GM18499 (cell line): ENCODE results near the gene MAPK8.

ENCODE experiments used
- ATAC-seq: cut with Tn5 transposase; IDR thresholded peaks from one replicate; pipeline ENCODE4 v1.9.1; 2021; ENCODE audit warnings: moderate number of reproducible peaks; ENCODE audit not compliant: insufficient read depth, unreplicated experiment

MAPK8 gene

GRCh38 chr10:48290286-48290685, 16.2 kb upstream of the MAPK8 start:
- ATAC-seq = no peak

GRCh38 chr10:48291190-48291589, 15.3 kb upstream of the MAPK8 start:
- ATAC-seq = no peak

GRCh38 chr10:48292616-48293015, 13.9 kb upstream of the MAPK8 start:
- ATAC-seq = no peak

GRCh38 chr10:48294431-48294830, 12.0 kb upstream of the MAPK8 start:
- no peak for ATAC-seq

- ATAC-seq = no peak
These were observed 9.8 kb upstream of the MAPK8 start for GRCh38 chr10:48296576-48297098.

- no peak for ATAC-seq
These were observed 7.4 kb upstream of the MAPK8 start for GRCh38 chr10:48299066-48299465.

GRCh38 chr10:48299692-48300091, 6.8 kb upstream of the MAPK8 start:
- no peak for ATAC-seq

GRCh38 chr10:48300556-48300955, 5.9 kb upstream of the MAPK8 start:
- ATAC-seq = no peak

GRCh38 chr10:48302515-48303476, 3.7 kb upstream of the MAPK8 start:
- ATAC-seq = no peak

GRCh38 chr10:48305905-48306264, 592 bp upstream of the MAPK8 start:
- no peak for ATAC-seq

GRCh38 chr10:48306870-48307710, 613 bp downstream of the MAPK8 start:
- peak; percentile 19 for ATAC-seq

GRCh38 chr10:48307711-48308018, 1.2 kb downstream of the MAPK8 start:
- no peak for ATAC-seq

GRCh38 chr10:48309711-48310226, 3.3 kb downstream of the MAPK8 start:
- no peak for ATAC-seq

GRCh38 chr10:48314107-48314506, 7.6 kb downstream of the MAPK8 start:
- ATAC-seq = no peak

- ATAC-seq = no peak
These were observed 9.8 kb downstream of the MAPK8 start for GRCh38 chr10:48316236-48316635.

GRCh38 chr10:48317321-48317990, 11.0 kb downstream of the MAPK8 start:
- no peak for ATAC-seq

- ATAC-seq = no peak
These were observed 15.5 kb downstream of the MAPK8 start for GRCh38 chr10:48322017-48322416.

GRCh38 chr10:48324580-48324979, 18.1 kb downstream of the MAPK8 start:
- no peak for ATAC-seq

- ATAC-seq = no peak
These were observed 23.8 kb downstream of the MAPK8 start for GRCh38 chr10:48330269-48330668.

GRCh38 chr10:48331436-48331835, 25.0 kb downstream of the MAPK8 start:
- no peak for ATAC-seq
